H7 (cell line): ENCODE results near the gene ULK1. TPM values are rescaled to one million over a fixed set of nuclear protein-coding genes. Genes with fewer than 3 reads are reported as not detected.
"Not testable (repeated sequence)": the region's sequence is repeated elsewhere in the genome, so short reads cannot be mapped to it uniquely, and the experiment has no call there.

ENCODE experiments used
- DNase-seq: peaks from one replicate; pipeline ENCODE4 v3.0.0; 2012
- H3K27me3 ChIP-seq: 2 replicates; pipeline ENCODE4 v1.6.0; 2011; ENCODE audit warnings: mild to moderate bottlenecking, low read length; ENCODE audit not compliant: control insufficient read depth, insufficient read depth
- H3K36me3 ChIP-seq: replicated peaks from 2 replicates; pipeline ENCODE4 v1.5.1; 2011; ENCODE audit warnings: low read length; ENCODE audit not compliant: control insufficient read depth, insufficient read depth
- H3K4me3 ChIP-seq: 2 replicates; pipeline ENCODE4 v1.5.1; 2011; ENCODE audit warnings: low read depth, mild to moderate bottlenecking, control low read depth, low read length, moderate library complexity; ENCODE audit not compliant: insufficient read depth
- total RNA-seq: library from RNA; depleted of rRNA; stranded (reverse); fragments of >200 nt; shearing (Covaris generic); gene quantifications from 2 replicates; pipeline ENCODE4 v1.2.3, GENCODE V29; 2014; rRNA removed

The ULK1 gene
- total RNA-seq, 1 experiment from 2014 or later = 15.7 TPM

DNA sequence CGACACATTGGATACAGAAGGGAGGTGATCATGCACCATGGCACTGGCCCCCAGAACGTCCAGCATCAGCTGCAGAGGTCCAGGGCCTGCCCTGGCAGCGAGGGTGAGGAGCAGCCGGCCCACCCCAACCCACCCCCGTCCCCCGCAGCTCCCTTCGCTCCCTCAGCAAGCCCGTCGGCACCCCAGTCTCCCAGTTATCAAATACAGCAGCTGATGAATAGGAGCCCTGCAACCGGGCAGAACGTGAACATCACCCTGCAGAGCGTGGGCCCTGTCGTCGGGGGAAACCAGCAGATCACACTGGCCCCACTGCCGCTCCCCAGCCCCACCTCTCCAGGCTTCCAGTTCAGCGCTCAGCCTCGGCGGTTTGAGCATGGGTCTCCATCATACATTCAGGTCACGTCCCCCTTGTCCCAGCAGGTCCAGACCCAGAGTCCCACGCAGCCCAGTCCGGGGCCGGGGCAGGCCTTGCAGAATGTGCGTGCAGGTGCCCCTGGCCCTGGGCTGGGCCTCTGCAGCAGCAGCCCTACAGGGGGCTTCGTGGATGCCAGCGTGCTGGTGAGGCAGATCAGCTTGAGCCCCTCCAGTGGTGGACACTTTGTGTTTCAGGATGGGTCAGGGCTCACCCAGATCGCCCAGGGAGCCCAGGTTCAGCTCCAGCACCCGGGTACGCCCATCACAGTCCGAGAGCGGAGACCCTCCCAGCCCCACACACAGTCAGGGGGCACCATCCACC is 66.3 kb downstream of the ULK1 start:
- DNase-seq, H3K36me3 ChIP-seq, H3K27me3 ChIP-seq, H3K4me3 ChIP-seq: not testable (repeated sequence)

DNA sequence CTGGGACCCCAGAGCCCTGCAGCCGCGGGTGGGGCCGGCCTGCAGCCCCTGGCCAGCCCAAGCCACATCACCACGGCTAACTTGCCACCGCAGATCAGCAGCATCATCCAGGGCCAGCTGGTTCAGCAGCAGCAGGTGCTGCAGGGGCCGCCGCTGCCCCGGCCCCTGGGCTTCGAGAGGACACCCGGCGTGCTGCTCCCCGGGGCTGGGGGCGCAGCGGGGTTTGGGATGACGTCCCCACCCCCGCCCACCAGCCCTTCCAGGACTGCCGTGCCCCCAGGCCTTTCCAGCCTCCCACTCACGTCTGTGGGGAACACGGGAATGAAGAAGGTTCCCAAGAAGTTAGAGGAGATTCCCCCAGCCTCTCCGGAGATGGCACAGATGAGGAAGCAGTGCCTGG is 66.9 kb downstream of the ULK1 start:
- not testable (repeated sequence) for H3K4me3 ChIP-seq, H3K36me3 ChIP-seq, H3K27me3 ChIP-seq, DNase-seq

DNA sequence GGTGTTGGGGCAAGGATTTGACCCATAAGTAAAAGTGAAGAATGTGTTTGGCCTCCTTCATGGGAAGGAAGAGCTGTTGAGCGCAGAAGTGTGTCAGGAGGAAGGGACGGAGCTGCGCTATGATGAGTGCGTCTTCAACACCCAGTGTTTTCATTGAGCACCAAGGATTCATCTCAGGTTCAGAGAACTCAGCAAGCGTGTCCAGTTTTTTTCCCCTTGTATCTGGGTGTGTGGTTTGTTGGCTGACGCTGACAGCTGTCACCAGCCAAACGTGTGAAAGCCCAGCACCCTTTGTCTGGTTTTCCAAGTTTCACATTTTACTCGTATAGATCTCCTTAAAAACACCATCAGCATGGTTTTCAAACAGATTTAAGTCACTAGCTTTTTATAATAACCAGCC is 67.6 kb downstream of the ULK1 start:
- DNase-seq = no peak
- peaks cover 8% of the 10 kb centered on the region for H3K36me3 ChIP-seq
- H3K27me3 ChIP-seq = no peaks in the 10 kb centered on the region
- no peak overlapping the region for H3K4me3 ChIP-seq

DNA sequence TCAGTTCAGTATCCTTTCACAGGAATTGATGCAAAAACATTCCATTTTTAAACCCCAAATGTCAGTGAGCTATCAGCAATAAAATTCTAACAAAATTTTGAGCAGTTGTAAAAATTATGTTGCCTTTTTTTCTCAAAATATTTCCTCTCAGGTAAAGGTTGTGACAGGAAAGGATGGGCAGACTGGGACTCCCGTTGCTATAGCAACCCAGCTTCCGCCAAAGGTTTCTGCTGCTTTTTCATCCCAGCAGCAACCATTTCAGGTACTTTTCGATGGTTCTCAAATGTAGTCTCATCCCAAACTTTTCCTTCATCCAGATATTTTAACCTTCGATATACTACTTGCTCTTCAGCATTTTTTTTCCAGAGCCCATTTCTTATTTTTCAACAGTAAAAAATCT is 69.0 kb downstream of the ULK1 start:
- no peak overlapping the region for H3K4me3 ChIP-seq
- DNase-seq = peak; percentile 50

DNA sequence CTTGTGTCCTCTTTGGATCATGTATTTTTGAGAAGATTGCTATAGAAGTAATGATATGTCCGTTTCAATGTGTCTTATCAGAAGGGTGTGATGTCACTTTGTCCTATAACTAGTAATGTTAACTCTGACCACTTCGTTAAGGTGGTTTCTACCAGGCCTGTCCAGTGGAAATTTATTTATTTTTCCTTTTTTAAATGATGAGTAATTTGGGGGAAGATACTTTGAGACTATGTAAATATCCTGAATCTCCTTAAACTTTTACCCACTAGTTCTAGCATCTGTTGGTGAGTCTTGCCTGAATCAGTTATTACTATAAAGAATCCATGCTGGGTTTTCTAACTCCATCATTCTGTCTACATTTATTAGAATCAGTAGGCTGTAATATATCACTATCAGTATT is 70.7 kb downstream of the ULK1 start:
- no peak for DNase-seq
- Histone ChIP-seq H3K36me3 (peaks cover 7% of the 10 kb centered on the region), H3K27me3 (no peaks in the 10 kb centered on the region), H3K4me3 (no peak overlapping the region)

More for the DNA sequence above, 69.0 kb downstream of the ULK1 start:
- Histone ChIP-seq H3K27me3 (no peaks in the 10 kb centered on the region), H3K36me3 (peaks cover 8% of the 10 kb centered on the region)

DNA sequence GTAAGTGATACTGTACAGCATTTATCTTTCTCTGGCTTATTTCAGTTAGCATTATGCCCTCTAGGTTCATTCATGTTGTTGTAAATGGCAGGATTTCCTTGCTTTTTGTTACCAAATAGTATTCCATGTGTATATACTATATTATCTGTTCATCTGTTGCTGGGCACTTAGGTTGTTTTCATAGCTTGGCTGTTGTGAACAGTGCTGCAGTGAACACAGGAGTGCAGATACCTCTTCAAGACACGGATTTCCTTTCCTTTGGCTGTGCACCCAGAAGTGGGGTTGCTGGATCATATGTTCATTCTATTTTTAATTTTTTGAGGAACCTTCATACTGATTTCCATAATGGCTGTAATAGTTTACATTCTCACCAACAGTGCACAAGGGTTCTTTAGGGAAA is 76.8 kb downstream of the ULK1 start:
- no peaks in the 10 kb centered on the region for H3K27me3 ChIP-seq

More for the DNA sequence above, 76.8 kb downstream of the ULK1 start:
- H3K36me3 ChIP-seq = no peaks in the 10 kb centered on the region
- H3K4me3 ChIP-seq = no peak overlapping the region
- DNase-seq = no peak

Other genes starting within 250 kb of the ULK1 start
- 33.4 and 43.2 TPM in 2 replicates for gene SFSWAP, start 183.5 kb upstream of the ULK1 start, total RNA-seq
- 36.1 and 75.7 TPM in 2 replicates for gene MMP17, start 66.2 kb upstream of the ULK1 start, total RNA-seq
- 31.1 and 36.7 TPM in 2 replicates for gene PUS1, start 34.7 kb downstream of the ULK1 start, total RNA-seq
- gene EP400, start 55.3 kb downstream of the ULK1 start, total RNA-seq = 7.4 and 9.9 TPM in 2 replicates
- gene DDX51, start 249.7 kb downstream of the ULK1 start, total RNA-seq = 16.1 and 22.6 TPM in 2 replicates
- 26.0 and 29.1 TPM in 2 replicates for gene NOC4L, start 249.8 kb downstream of the ULK1 start, total RNA-seq